Measurements from ENCODE around the gene TCOF1.

GRCh38 chr5:150321784-150322183, 35.7 kb upstream of the TCOF1 start:
- TF ChIP-seq CTCF (IDR thresholded peaks at IDR 0.05) (no peak), POLR2A (IDR thresholded peaks at IDR 0.05) (no peak)
